Left hindlimb (tissue), 1 donor: Measurements from ENCODE around the gene MYO1C.
A peak's percentile ranks its signal among the peaks of the same experiment; 100 is the strongest.

ENCODE experiments used
- DNase-seq: peaks from one replicate; pipeline ENCODE4 v3.0.0-alpha.2; 2018

Gene MYO1C

DNA sequence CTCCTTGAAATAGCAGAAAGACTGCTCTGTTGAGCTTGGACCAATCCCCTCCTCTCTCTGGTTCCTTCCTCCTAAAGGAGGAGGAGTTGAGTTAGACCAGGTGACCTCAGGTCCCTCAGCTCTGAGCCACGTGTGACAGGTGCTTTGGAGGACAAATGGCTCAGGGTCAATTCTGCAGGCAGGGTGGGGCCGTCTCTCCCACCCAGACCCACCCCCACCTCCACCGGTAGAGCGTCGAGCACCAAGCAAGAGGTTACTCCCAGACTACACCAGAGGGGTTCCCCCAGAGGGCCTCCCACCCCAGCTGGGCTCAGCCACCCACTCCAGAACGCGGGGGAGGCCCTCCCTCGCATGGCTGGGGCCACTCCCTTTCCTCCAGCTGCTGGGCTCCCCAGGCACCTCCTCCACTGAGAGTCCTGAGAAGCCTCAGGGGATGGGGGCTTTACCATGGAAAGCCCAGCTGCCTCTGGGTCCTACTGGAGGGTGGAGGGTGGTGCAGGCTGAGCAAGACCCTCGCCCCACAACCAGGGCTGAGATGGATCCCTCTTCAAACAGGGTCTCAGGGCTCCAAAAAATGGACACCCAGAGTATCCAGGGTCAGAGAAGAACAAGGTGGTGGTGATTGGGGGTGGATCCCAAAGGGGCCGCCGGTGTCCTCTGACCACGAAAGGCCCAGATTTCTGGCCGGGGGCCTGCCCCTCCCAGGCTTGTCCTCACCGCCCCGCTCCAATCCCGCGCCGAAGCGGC, 7.6 kb downstream of the MYO1C start:
- DNase-seq = peak; percentile 61

GRCh38 chr17:1484060-1484535, 8.4 kb downstream of the MYO1C start:
- no peak for DNase-seq

DNA sequence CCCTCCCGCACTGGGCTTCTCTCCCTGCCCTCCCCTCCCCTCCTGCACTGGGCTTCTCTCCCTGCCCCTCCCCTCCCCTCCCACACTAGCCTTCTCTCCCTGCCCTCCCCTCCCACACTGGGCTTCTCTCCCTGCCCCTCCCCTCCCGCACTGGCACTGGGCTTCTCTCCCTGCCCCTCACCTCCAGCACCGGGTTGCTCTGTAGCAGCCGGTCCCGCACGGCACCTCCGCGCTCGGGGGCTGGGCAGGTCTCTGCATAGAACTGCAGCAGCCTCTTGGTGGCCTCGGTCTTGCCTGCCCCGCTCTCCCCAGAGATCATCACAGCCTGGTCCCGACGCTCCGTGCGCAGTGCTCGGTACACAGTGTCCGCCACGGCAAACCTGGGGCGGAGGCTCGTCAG, 9.8 kb downstream of the MYO1C start:
- no peak for DNase-seq

- DNase-seq = no peak
Observed at GRCh38 chr17:1481736-1482135, 10.8 kb downstream of the MYO1C start.

DNA sequence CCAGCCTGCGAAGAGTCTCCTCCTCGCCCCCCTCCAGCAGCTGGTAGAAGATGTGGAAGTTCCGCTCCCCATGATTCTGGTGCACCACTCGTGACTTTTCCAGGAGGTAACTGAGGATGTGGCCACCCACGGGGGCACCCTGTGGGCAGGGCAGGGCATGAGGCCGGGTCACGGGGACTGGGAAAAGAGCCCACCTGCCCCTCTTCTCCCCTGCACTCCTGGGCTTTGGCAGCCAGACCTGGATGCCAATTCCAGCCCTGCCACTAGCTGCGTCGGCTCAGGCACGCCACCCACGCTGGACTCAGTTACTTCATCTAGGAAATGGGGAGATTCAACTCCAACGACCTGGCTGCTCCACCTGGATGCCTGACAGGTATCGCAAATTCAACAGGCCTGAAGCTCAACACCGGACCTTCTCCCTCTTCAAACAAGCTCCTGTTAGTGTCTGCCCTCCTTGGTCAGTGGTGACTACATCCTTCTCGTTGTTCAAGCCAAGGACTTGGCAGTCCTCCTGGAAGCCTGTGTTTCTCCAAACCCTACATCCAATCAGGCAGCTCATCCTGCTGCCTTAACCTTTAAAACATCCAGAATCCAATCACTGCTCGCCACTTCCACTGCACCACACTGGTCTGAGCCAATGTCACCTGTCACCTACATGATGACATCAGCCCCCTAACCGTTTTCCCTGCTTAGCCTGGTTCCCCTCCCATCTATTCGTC, 11.6 kb downstream of the MYO1C start:
- no peak for DNase-seq

DNA sequence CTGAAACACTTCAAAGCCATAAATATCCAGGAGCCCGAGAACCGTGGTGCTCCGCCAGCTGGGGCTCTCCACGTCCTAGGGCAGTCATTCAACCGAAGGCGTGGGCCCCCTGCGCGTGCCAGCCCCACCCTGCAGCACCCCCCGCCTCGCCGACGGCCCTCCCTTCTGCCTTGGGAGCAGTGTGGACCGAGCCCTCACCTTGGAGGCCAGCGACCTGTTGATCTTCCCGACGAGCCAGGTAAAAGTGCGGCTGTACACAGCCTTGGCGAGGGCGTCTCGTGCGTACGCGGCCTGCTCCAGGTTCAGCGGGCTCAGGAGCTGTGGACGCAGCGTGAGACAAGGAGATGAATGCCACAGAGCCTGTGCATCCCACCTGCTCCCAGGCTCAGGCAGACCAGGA, 14.1 kb downstream of the MYO1C start:
- no peak for DNase-seq

- DNase-seq = no peak
Observed at GRCh38 chr17:1475321-1475854, 17.1 kb downstream of the MYO1C start.

- DNase-seq = no peak
Observed at GRCh38 chr17:1474402-1475189, 17.9 kb downstream of the MYO1C start.

DNA sequence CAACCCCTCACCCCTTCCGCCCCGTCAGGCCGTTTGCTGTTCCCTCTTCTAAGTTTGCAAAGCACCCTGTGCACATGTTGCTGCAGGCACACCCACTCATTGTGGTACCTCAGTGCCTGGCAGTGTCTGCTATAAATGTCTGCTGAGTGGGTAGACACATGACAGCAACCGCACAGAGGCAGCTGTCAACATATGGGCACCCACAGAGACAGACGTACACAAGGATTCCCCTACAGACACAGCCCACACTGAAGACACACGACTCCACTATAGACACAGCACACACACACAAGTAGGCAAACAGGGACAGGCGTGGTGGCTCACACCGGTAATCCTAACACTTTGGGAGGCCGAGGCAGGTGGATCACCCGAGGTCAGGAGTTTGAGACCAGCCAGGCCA, 18.6 kb downstream of the MYO1C start:
- DNase-seq = no peak

- no peak for DNase-seq
Observed at GRCh38 chr17:1473170-1473569, 19.3 kb downstream of the MYO1C start.

GRCh38 chr17:1471911-1472821, 20.3 kb downstream of the MYO1C start:
- DNase-seq = no peak

- DNase-seq = no peak
Observed at GRCh38 chr17:1471490-1471889, 21.0 kb downstream of the MYO1C start.

DNA sequence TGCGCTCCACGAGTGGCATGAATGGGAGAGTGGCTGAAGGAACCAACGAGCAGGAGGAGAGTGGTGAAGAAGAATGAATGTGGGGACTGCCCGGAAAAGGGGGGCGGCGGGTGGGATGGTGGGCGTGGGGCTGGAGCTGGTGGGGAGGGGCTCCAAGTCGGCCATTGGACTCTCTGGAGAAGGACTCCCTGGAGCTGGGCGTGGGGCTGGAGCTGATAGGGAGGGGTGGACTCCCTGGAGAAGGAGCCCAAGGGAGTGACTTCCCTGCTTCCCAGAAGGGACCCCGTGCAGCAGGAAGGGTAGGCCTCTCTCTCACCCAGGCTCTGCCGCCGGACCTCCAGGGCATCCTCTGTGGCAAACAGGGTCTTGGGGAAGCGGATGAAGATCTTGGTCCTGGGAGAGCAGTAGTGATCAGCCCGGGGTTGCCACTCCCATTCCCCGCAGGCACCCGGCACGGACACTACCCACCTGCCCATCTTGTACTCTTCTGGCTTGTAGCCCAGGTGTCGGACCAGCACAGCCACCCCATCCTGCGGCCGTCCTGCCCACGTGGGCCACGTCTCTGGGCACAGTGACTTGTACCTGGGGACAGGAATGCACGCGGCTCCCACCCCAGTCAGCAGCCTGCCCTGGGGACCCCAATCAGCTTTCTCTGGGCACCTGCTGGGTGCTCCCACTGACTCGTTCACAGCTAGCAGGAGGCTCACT, 21.6 kb downstream of the MYO1C start:
- DNase-seq = no peak

DNA sequence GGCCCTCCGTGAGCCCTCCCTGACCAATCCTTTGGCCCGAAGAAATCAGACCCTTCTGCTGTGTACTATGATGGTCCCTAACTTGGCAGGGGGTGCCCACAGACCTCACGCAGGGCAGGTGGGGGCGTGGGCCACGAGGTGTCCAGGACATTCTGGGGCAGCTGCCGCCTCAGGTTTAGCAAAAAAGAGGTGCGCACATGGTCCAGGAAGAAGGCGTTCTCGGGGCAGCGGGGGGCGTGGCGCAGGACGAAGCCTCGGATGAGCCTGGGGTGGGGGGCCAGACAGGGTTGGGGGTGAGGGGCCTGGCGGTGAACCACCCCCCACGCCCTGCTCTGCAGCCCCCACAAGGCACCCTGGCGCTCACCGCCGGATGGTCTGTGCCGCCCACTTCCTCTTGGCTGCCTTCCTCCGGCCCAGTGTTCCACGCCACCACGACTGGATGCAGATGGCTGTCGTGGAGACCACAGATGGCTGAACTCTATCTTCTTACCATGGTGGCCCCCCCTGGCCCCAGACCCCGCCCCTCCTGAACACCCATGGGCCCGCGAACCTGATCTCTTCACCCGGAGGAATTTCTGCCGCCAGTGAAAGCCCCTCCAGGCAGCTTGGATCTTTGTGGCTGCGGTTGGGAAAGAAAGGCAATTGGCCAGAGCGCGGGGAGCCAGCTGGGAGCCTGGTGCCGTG, 22.3 kb downstream of the MYO1C start:
- DNase-seq = no peak

GRCh38 chr17:1469231-1469852, 23.1 kb downstream of the MYO1C start:
- no peak for DNase-seq

- DNase-seq = no peak
Observed at GRCh38 chr17:1467898-1468492, 24.5 kb downstream of the MYO1C start.

DNA sequence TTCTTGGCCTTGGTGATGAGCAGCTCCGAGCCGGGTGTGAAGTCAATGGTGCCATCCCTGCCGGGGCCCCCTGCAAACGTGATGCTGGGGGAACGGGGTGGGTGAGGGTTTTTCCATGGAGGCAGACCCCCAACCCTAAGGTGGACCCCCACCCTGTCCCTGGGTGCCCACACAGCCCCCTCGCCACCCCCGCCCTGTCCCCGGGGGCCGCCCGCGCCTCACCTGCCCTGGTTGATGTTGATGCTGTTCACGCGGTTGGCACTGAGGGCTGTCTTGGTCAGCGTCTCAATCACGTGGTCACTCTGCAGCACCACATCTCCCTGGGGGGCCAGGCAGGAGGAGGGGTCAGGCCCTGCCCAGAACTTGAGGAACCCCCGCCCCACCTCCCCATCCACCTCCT, 25.2 kb downstream of the MYO1C start:
- no peak for DNase-seq

- peak; percentile 34 for DNase-seq
Observed at GRCh38 chr17:1464186-1464585, 28.3 kb downstream of the MYO1C start.

GRCh38 chr17:1462164-1463112, 30.0 kb downstream of the MYO1C start:
- no peak for DNase-seq
